Measurements from ENCODE around the gene AMMECR1L.
A peak's percentile ranks its signal among the peaks of the same experiment; 100 is the strongest.
"Not testable (repeated sequence)": the region's sequence is repeated elsewhere in the genome, so short reads cannot be mapped to it uniquely, and the experiment has no call there.

AMMECR1L gene

DNA sequence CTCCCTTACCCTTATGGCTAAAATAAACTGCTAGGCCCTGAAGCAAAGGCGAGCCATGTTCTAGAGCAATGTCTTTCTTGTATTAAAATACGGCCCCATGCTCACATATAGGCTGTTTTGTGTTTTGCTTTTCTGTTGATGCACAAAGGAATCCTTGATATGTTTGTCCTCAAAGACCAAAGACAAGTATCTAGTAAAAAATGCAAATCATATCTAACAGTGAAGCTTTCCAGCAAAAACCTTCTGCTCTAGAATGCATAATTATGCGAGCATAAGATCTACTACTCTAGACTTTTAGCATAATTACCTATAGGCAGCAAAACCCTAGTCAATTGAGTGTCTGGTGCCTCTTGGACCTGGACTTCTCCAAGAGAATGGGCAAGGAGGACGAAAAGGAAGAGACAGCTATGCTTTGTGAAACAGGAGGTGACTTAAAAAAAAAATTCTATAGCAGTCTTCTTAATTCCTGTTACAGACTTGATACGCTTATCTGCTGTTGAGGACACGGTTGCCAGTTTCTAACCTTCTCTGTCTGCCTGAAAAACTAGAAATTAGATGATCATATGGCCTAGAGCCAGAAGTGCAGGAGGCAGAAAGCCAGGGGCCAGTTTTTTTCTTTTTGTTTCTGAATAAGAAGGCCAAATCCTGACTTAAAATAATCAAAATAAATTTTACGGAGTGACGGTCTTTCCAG is 1.5 kb upstream of the AMMECR1L start:
- DNase-seq (ENCODE audit: low read depth in 1 of 2, low spot score in 1 of 2) = no peak

- not testable (repeated sequence) for DNase-seq (ENCODE audit: low read depth in 1 of 2, low spot score in 1 of 2)
These were observed 808 bp upstream of the AMMECR1L start for GRCh38 chr2:127886593-127886935.

GRCh38 chr2:127884861-127885740 is 655 bp downstream of the AMMECR1L start:
- DNase-seq (ENCODE audit: low read depth in 1 of 2, low spot score in 1 of 2) = not testable (repeated sequence)

GRCh38 chr2:127884436-127884835 is 1.3 kb downstream of the AMMECR1L start:
- no peak for DNase-seq (ENCODE audit: low read depth in 1 of 2, low spot score in 1 of 2)

DNA sequence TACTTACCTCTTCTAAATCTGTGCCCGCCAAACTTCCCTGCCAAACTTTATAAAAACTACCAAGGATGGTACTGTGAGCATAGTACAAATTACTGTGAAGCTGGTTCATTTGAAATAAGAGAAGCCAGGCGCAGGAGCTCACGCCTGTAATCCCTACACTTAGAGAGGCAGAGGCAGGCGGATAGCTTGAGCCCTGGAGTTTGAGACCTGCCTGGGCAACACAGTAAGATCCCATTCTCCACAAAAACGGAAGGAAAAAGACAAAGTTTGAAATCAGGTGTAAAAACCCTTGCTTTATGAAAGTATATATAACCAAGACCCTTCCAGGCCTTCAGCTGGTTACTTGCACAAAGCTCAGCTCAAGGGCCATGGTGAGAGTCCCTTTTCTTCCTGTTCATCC is 5.9 kb downstream of the AMMECR1L start:
- DNase-seq (ENCODE audit: low read depth in 1 of 2, low spot score in 1 of 2) = no peak

- DNase-seq (ENCODE audit: low read depth in 1 of 2, low spot score in 1 of 2) = no peak
These were observed 8.1 kb downstream of the AMMECR1L start for GRCh38 chr2:127877626-127878025.

DNA sequence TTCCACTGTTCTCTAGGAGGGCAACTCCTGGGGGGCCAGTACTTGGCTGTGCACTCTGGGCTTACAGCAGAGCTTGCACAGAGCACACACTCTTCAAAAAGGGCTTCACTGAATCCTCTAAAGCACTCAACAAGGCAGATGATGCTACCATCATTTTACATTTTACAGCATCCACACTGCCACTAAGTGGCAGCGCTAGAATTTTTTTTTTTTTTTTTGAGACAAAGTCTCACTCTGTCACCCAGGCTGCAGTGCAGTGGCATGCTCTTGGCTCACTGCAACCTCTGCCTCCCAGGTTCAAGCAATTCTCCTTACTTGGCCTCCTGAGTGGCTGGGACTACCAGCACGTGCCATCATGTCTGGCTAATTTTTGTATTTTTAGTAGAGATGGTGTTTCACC is 8.6 kb downstream of the AMMECR1L start:
- DNase-seq (ENCODE audit: low read depth in 1 of 2, low spot score in 1 of 2) = no peak

- no peak for DNase-seq (ENCODE audit: low read depth in 1 of 2, low spot score in 1 of 2)
These were observed 11.1 kb downstream of the AMMECR1L start for GRCh38 chr2:127874378-127875269.

- DNase-seq (ENCODE audit: low read depth in 1 of 2, low spot score in 1 of 2) = no peak
These were observed 12.0 kb downstream of the AMMECR1L start for GRCh38 chr2:127873707-127874303.

DNA sequence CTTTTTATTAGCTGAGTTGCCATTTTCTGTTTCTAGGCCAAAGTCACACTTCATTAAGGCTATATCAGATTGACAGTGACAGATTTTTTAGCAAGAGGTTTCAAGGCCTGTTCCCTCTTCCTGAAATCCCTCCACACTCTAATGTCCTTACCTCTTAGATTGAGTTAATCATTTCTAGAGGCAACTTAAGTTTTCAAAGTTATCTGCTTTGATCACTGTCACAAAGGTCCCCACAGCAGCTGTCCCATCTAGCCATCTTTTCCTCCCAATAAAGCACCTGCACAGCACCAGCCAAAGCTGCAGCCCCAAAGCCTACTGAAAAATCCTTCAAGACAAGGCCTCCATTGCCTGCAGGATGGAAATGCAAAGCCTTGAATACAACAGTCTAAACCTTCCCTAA is 13.4 kb downstream of the AMMECR1L start:
- DNase-seq (ENCODE audit: low read depth in 1 of 2, low spot score in 1 of 2) = no peak

DNA sequence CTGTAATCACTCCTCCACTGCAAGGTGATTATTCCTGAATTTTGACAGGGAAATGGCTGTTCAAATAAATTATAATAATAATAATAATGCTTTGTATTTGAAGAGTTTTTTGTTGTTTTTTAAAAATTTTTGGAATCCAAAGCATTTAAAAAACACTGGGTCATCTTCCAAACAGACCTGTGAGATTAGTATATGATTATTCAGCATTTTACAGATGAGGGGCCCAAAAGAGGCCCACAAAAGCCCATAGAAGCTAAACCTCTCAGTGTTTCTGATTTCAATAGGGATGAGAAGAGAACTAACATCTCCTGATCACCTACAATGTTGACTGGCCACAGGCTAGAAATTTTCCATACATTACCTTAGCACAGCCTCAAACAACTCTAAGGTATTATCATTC is 19.8 kb downstream of the AMMECR1L start:
- no peak for DNase-seq (ENCODE audit: low read depth in 1 of 2, low spot score in 1 of 2)

DNA sequence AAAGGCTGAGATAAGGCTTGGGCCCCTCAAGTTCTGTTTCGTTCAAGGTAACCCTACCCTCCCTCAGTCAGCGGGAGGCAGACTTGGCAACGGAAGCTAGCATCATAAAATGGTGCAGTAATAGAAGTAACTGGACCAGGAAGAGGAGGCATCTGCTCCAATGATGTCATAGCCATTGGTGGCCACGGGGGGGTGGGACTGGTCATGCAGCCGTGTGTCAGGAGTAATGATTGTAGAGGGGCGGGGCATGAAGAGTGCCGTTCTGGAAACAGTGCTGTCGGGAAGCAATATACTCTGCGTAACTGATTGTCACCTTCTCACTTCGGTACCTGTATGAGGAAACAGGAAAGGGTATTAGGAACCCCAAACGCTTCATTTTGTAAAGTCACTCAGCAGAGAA is 20.9 kb downstream of the AMMECR1L start:
- no peak for DNase-seq (ENCODE audit: low read depth in 1 of 2, low spot score in 1 of 2)

DNA sequence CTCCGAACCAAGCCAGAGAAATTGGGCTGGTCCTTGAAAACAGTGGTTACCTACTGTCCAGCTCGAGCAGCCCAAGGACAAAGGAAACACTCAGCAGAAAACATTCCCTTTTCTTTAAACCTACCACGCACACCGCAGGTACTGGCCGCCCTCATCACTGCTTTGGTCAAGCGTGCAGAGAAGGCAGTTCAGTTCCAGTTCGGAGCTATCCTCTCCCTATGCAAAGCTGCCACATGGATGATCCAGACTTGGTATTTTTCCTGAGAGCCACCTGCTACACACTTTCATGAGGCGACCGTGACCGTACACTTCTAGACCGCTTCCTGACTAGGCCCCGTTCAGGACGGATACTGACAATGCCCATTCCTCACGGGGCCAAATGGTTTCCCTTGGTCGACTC is 23.5 kb downstream of the AMMECR1L start:
- DNase-seq (ENCODE audit: low read depth in 1 of 2, low spot score in 1 of 2) = no peak

DNA sequence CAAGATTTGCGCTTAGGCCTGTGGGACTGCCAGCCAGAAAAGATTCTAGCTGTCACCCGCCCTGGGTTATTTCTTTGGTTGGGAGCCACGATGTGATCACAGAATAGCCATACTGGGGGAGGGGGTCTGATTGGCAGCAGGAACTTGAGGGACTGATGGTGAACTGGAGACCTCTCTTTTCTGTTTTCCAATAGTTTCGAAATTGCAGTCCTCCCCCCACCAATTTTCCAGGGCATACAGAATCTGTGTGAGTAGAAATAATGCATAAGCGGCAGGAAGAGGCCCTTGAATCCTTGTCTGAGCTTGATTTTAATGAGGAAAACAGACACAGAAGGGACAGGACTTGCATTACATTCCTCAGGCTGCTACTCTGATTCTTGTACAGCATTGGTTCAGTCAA is 25.6 kb downstream of the AMMECR1L start:
- no peak for DNase-seq (ENCODE audit: low read depth in 1 of 2, low spot score in 1 of 2)

- peak; percentile 6 to 24 for DNase-seq (ENCODE audit: low read depth in 1 of 2, low spot score in 1 of 2)
These were observed 26.1 kb downstream of the AMMECR1L start for GRCh38 chr2:127859712-127860085.

DNA sequence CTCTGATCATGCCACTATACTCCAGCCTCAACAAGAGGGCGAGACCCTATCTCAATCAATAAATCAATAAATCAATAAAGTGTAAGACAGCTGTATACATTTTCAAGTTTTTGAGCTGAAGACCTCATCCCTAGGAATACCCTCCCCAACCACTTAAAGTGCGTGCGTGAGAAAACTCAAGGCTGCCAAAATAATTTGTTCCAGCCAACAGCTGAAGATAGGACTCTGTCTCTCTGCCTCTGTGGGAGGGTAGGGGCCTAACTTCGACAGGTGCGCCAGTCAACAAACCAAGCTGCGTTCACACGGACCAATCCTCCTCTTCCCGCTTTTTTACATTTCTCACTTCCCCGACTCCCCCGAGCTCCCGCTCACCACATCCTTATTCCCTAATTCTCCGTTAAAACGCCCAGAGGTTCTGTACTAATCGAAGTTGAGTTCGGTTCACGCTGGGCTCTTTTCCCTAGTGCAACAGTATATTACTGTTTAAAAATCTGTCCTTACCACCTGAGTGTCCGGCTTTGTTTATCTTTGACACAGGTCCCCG is 28.4 kb downstream of the AMMECR1L start:
- peak in 1 of 2 donors; percentile 3 for DNase-seq (ENCODE audit: low read depth in 1 of 2, low spot score in 1 of 2)

DNA sequence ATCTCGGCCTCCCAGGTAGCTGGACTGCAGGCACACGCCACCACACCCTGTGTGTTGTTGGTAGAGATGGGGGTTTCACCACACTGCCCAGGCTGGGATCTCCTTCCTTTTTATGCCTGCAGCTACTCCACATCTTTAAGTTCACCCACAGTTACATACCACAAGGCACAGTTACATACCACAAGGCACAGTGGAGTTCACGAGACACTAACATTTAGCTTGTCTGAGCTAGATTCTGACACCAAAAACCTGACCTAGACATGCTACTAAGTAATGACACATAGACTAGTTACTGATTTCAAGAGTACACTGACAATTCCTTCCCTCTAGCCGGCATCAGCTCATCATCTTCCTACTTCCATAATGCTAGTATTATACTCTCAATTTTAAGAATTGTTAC is 32.1 kb downstream of the AMMECR1L start:
- DNase-seq (ENCODE audit: low read depth in 1 of 2, low spot score in 1 of 2) = no peak

GRCh38 chr2:127852388-127852787 is 33.4 kb downstream of the AMMECR1L start:
- no peak for DNase-seq (ENCODE audit: low read depth in 1 of 2, low spot score in 1 of 2)

DNA sequence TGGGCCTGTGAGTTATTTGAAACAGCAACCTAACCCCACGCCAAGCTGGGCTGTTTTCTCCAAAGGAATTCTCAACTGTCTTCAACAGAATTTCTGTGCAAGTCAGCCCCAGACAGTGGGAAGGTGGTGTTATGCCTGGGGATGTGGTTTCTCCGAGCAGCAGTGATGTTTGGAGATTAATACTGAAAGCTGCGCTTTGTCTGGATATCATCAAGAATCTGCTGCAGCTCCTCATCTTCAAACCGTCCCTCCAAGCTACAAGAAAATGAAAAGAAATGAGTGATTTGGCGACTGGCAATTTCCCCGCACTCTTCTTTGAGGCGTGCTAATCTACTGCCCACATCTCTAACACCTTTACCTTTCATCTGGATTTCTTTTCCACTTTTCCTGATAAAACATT is 37.8 kb downstream of the AMMECR1L start:
- DNase-seq (ENCODE audit: low read depth in 1 of 2, low spot score in 1 of 2) = no peak

- DNase-seq (ENCODE audit: low read depth in 1 of 2, low spot score in 1 of 2) = no peak
These were observed 40.8 kb downstream of the AMMECR1L start for GRCh38 chr2:127844973-127845372.

DNA sequence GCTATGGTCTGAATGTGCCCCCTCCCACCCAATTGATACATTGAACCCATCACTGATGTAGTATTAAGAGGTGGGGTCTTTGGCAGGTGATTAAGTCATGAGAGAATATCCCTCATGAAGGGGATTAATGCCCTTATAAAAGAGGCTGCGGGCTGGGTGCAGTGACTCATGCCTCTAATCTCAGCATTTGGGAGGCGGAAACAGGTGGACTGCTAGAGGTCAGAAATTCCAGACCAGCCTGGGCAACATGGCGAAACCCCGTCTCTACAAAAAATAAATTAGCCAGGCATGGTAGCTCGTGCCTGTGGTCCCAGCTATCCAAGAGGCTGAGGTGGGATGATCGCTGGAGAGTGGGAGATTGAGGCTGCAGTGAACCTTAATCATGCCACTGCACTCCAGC is 42.1 kb downstream of the AMMECR1L start:
- no peak for DNase-seq (ENCODE audit: low read depth in 1 of 2, low spot score in 1 of 2)
